Measurements from ENCODE around the gene INPP5D.

Gene INPP5D

DNA sequence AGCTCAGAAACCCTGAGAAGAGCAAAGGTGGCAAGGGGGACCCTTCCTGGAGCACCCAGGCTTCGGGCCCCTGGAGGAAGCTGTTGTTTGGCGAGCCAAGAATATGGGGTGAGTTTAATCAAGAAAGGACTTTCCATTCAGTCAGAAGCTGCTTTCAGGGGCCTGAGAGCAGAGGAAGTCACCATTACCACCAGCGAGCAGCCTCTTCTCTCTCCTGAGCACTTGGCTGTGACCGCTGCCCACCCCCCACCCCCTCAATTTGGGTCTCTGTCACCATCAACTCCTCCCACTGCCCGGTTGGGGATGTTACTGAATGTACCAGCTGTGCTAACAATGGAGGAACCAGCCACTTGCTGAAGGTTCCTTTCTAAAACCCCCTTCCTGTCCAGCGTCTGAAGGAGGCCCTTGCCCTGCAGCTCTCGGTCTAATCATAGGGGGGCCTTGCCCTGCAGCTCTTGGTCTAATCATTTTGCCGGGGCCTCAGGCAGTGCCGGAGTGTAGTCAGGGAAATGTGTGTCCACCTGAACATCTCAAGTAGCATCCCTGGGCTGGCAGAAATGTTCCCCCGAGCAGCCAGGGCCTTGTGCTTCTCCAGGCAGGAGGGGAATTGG lies 943 bp downstream of the INPP5D start:
- no peak overlapping the region for H3K4me3 ChIP-seq (replicated peaks; ENCODE audit: low read depth, low read length)
- TF ChIP-seq, protein P1, sequence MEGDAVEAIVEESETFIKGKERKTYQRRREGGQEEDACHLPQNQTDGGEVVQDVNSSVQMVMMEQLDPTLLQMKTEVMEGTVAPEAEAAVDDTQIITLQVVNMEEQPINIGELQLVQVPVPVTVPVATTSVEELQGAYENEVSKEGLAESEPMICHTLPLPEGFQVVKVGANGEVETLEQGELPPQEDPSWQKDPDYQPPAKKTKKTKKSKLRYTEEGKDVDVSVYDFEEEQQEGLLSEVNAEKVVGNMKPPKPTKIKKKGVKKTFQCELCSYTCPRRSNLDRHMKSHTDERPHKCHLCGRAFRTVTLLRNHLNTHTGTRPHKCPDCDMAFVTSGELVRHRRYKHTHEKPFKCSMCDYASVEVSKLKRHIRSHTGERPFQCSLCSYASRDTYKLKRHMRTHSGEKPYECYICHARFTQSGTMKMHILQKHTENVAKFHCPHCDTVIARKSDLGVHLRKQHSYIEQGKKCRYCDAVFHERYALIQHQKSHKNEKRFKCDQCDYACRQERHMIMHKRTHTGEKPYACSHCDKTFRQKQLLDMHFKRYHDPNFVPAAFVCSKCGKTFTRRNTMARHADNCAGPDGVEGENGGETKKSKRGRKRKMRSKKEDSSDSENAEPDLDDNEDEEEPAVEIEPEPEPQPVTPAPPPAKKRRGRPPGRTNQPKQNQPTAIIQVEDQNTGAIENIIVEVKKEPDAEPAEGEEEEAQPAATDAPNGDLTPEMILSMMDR (IDR thresholded peaks at IDR 0.05; ENCODE audit: low read depth, low read length, missing control alignments): no peak
- no peak for DNase-seq (ENCODE audit: extremely low read depth, low read depth)

DNA sequence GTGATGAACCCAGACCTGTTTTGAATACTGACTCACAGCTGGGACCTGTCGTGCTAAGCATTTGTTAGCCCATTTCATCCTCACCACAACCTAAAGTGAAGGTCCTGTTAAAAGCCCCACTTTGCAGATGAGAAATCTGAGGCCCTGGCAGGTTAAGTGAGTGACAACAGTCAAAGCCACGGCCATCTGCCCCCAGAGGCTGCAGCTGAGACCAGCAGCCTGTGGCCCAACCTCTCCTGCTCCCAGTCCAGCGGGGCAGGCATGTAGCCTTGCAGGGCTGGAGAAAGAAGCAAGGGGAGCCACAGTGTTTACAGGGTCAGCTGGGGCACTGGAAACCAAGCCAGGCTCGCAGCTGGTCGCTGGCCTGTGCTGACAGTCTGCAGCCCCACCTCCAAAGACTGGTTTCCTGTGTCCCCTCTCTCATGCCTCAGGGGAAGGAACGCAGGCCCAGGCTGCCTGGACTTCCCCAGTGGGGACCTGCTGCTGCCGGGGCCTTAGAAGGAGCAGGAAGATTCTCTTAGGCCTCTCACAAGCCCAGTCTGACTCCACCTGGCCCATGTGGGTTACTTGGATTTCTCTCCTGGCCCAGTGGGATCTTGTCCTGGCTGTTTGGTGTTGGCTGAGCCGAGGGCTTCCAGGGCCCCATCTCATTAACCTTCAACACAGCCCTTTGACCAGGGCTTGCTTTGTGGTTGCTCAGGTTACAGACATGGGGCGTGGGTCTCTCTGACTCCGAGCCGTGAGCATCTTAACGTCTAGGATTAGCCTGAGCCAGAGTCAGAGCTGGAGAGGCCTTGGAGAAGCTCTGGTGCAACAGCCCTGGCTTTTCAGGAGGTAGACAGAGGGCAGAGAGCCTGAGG lies 1.7 kb downstream of the INPP5D start:
- no peak overlapping the region for H3K4me3 ChIP-seq (replicated peaks; ENCODE audit: low read depth, low read length)
- no peak for DNase-seq (ENCODE audit: extremely low read depth, low read depth)
- TF ChIP-seq, protein P1 (IDR thresholded peaks at IDR 0.05; ENCODE audit: low read depth, low read length, missing control alignments): no peak

DNA sequence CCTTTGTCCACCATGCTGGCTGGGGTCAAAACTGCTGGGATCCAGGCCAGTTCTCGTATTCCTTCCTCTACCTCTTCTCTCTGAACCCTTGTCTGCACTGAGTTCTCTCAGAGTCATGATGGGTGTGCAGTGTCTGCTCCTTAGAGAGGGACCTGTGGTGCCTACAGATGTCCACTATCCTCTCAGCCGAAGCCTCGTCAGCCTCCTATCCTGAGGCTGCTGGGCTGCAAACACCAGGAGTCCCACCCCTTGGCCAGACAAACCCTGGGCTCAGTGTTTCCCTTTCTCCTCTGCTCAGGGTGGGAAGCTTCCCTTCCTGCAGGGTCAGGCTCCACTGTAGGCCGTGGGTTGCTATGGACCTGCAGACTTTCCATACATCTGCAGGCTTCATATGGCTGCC lies 2.3 kb downstream of the INPP5D start:
- TF ChIP-seq, protein P1 (IDR thresholded peaks at IDR 0.05; ENCODE audit: low read depth, low read length, missing control alignments): no peak
- no peak overlapping the region for H3K4me3 ChIP-seq (replicated peaks; ENCODE audit: low read depth, low read length)
- DNase-seq (ENCODE audit: extremely low read depth, low read depth): no peak

DNA sequence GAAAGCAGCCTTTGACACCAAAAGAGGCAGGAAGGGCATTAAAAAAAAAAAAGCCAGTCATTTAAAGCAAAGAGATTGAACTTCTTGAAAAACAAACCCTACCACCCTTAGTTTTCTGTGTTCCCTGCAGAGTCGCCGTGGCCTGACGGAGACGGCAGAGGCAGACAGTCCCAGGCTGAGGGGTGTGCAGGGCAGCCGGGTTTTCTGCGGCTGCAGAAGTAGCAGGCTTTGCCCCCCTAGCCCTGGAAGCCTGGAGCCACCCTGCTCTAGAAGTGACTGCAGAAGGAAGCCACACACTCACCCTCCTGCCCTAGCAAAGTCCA lies 2.8 kb downstream of the INPP5D start:
- DNase-seq (ENCODE audit: extremely low read depth, low read depth): no peak
- TF ChIP-seq, protein P1 (IDR thresholded peaks at IDR 0.05; ENCODE audit: low read depth, low read length, missing control alignments): no peak
- H3K4me3 ChIP-seq (replicated peaks; ENCODE audit: low read depth, low read length): no peak overlapping the region

DNA sequence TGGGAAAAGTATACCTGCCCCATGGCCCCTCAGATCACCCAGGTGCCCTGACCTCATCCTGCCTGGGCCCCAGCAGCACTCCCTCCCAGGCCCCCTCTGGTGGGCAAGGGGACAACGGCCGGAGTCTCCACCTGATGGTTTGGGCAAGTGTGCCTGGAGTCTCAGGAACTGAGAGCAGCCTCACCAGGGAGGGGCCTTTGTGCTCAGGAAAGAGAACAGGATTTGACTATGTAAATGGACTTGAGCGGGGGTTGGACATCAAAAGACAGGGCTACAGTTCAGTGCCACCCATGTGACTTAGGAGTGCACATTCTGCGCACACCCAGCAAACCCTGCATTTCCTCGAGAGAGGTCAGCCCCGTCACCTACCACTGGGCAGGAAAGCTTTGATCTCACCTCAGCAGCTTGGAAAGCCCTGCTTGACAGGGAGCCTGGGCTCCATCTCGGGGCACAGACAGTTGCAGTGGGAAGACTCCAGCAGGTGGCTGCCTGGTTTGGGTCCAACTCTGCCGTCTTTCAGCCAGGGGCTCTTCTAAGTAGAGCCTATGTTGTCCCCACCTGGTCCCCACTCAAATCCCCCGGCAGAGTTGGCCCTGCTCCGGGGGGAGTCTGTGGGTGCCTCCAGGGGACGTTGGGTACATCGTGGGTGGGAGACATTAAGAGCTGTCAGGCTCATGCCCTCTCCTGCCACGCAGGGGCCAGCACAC lies 3.3 kb downstream of the INPP5D start:
- TF ChIP-seq, protein P1 (IDR thresholded peaks at IDR 0.05; ENCODE audit: low read depth, low read length, missing control alignments): no peak
- no peak overlapping the region for H3K4me3 ChIP-seq (replicated peaks; ENCODE audit: low read depth, low read length)
- DNase-seq (ENCODE audit: extremely low read depth, low read depth): no peak

DNA sequence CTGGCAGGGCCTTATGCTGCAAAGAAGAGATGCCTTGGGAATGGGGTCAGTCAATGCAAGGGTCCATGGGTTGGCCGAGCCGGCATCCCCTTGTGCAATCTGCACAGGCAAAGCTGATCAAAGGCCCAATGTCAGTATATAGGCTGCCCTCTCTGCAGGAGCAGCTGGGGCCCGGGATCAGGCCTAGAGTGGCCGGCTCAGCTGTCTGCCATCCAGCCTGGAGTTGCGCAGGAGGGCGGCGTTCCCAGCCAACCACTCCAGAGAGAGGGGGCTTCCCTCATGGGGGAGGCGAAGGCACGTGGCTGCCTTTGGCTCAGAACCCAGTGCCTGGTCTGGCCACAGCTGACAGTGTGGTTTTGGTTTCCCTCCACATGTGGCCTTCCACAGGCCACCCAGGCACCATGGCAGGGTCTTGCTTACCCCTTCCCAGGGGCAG lies 3.9 kb downstream of the INPP5D start:
- H3K4me3 ChIP-seq (replicated peaks; ENCODE audit: low read depth, low read length): no peak overlapping the region
- TF ChIP-seq, protein P1 (IDR thresholded peaks at IDR 0.05; ENCODE audit: low read depth, low read length, missing control alignments): no peak
- no peak for DNase-seq (ENCODE audit: extremely low read depth, low read depth)

Measured in HFF-Myc (cell line).